ENCODE data around the gene DQX1.

DNA sequence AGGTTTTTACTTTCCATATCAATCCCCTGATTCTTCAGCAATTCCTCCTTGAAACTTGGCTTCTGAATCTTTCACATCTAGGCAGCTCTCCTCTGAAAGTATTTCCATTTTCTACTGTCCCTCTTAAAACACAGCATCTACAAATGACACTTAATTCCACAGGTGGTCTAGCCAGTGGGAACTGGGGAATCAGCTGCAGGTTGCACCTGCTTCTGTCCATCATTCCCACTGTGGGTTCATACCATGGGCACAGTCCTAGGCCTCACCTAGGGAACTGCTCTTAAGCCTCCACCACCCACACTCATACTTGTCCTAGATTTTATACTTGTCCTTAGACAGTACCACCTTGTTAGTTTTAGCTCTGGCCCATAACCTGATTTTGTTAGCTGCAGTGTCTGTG, 25.5 kb upstream of the DQX1 start:
- no peak for TF ChIP-seq TAF1 (IDR thresholded peaks at IDR 0.05; ENCODE audit: borderline replicate concordance, insufficient read depth, low read length)
- no peak for TF ChIP-seq SIN3A (IDR thresholded peaks at IDR 0.05; ENCODE audit: borderline replicate concordance, insufficient read depth, low read length)
- TF ChIP-seq POLR2AphosphoS5 (IDR thresholded peaks at IDR 0.05; ENCODE audit: low read depth, low read length), result no peak

Measured in PFSK-1 (cell line).